GM12878 (cell line): ENCODE measurements around the gene BEST3. TPM values are rescaled to one million over a fixed set of nuclear protein-coding genes. Genes with fewer than 3 reads are reported as not detected.

Experiments used
- ATAC-seq: fragments of 200-7000 bp; cut with Tn5 transposase; 3 replicates; pipeline ENCODE4 v1.9.1; 2020; ENCODE audit warnings: mild to moderate bottlenecking, moderate library complexity
- BruUV-seq: library from RNA; stranded (reverse); fragments of 400-500 nt; replicated peaks from 2 replicates; lab custom pipeline; 2021; lab: Mats Ljungman, UMichigan
- CTCF ChIA-PET: fragments of 300-600 bp; sonication (Branson Sonifier 250); formaldehyde crosslinking; extraction: SDS; loops from one replicate; lab custom pipeline; 2021; ENCODE audit warnings: inconsistent platforms; lab: Yijun Ruan, JAX
- POLR2A ChIA-PET: fragments of 350-600 bp; formaldehyde crosslinking; extraction: SDS; loops from one replicate; lab custom pipeline; 2021; ENCODE audit warnings: inconsistent platforms; lab: Charles Lee
- RAD21 ChIA-PET: fragments of 300-600 bp; sonication (Branson Sonifier 250); formaldehyde crosslinking; loops from one replicate; lab custom pipeline; 2023; ENCODE audit warnings: antibody characterized with exemption; ENCODE audit not compliant: unreplicated experiment; lab: Charles Lee
- SMC1A ChIA-PET: fragments of 300-600 bp; sonication (Branson Sonifier 250); formaldehyde crosslinking; loops from one replicate; lab custom pipeline; 2023; ENCODE audit not compliant: unreplicated experiment, uncharacterized antibody; lab: Charles Lee
- DNase-seq: peaks from one replicate; pipeline ENCODE4 v3.0.0-alpha.2; 2011; ENCODE audit warnings: low read depth, low spot score
- FAIRE-seq: peaks from 3 replicates; lab custom pipeline; 2011; peaks lifted over from hg19 to GRCh38; lab: Jason Lieb, UNC
- H2AFZ ChIP-seq: 2 replicates; pipeline ENCODE4 v1.6.0; 2011; ENCODE audit warnings: low read depth, low read length, control low read depth; ENCODE audit not compliant: control insufficient read depth
- H3K27ac ChIP-seq: 2 replicates; pipeline ENCODE4 v1.5.1; 2011; ENCODE audit warnings: control low read depth; ENCODE audit not compliant: control insufficient read depth, insufficient read depth
- H3K27me3 ChIP-seq, 2 experiments: replicated peaks in 1 of 2; 2 replicates each; pipeline versions ENCODE4 v1.6.0 to v1.6.1; 2011; ENCODE audit warnings: low read length in 1 of 2; ENCODE audit not compliant: control insufficient read depth in 2 of 2, insufficient read depth in 2 of 2
- H3K36me3 ChIP-seq, 2 experiments: 2 replicates each; pipeline ENCODE4 v1.5.1; 2011; ENCODE audit warnings: low read length in 1 of 2; ENCODE audit not compliant: control insufficient read depth in 2 of 2, insufficient read depth in 2 of 2
- H3K4me1 ChIP-seq: 2 replicates; pipeline ENCODE4 v1.6.1; 2011; ENCODE audit warnings: mild to moderate bottlenecking, low read length, moderate library complexity, mixed read lengths; ENCODE audit not compliant: control insufficient read depth, insufficient read depth
- H3K4me2 ChIP-seq: 2 replicates; pipeline ENCODE4 v1.6.0; 2011; ENCODE audit warnings: control low read depth; ENCODE audit not compliant: control insufficient read depth, insufficient read depth
- H3K4me3 ChIP-seq: fragments of 200-600 bp; sonication (generic); 2 replicates; pipeline ENCODE4 v1.5.1; 2016
- H3K79me2 ChIP-seq: 2 replicates; pipeline ENCODE4 v1.6.0; 2011; ENCODE audit warnings: low read length; ENCODE audit not compliant: control insufficient read depth, insufficient read depth
- H3K9ac ChIP-seq: 2 replicates; pipeline ENCODE4 v1.8.0; 2011; ENCODE audit warnings: low read length, control low read depth, mixed read lengths; ENCODE audit not compliant: control insufficient read depth, insufficient read depth
- H3K9me3 ChIP-seq: replicated peaks from 3 replicates; pipeline ENCODE4 v1.5.1; 2011; ENCODE audit warnings: mild to moderate bottlenecking, low read length; ENCODE audit not compliant: control insufficient read depth, insufficient read depth
- H4K20me1 ChIP-seq: 2 replicates; pipeline ENCODE4 v1.6.0; 2011; ENCODE audit not compliant: control insufficient read depth, insufficient read depth
- CHD1 ChIP-seq: IDR thresholded peaks from 2 replicates; pipeline ENCODE4 v1.6.1; 2012; ENCODE audit warnings: low read depth, low read length, improper control_type of control experiment
- CHD2 ChIP-seq: IDR thresholded peaks from 2 replicates; pipeline ENCODE4 v1.6.1; 2011; ENCODE audit warnings: low read depth, low read length, improper control_type of control experiment, borderline replicate concordance
- EED ChIP-seq: sonication (generic); IDR thresholded peaks from 2 replicates; pipeline ENCODE4 v1.6.1; 2016; ENCODE audit warnings: antibody characterized with exemption, low read depth
- EGR1 ChIP-seq, 2 experiments: IDR thresholded peaks; 1 replicate in 1 of 2; 2 replicates in 1 of 2; pipeline ENCODE4 v1.6.1; 2011 to 2012; ENCODE audit warnings: low read depth in 2 of 2, low read length in 2 of 2, borderline replicate concordance in 1 of 2, mild to moderate bottlenecking in 1 of 2, moderate library complexity in 1 of 2
- FOXM1 ChIP-seq: IDR thresholded peaks from 2 replicates; pipeline ENCODE4 v1.6.1; 2012; ENCODE audit warnings: low read depth, mild to moderate bottlenecking, inconsistent platforms, low read length, moderate library complexity
- GATAD2B ChIP-seq: fragments of 450-650 bp; conservative IDR thresholded peaks from 2 replicates; pipeline ENCODE4 v1.6.1; 2017; ENCODE audit warnings: low read depth, mild to moderate bottlenecking, moderate library complexity
- RCOR1 ChIP-seq: conservative IDR thresholded peaks from 2 replicates; pipeline ENCODE4 v1.6.1; 2012; ENCODE audit warnings: low read depth, low read length, improper control_type of control experiment
- REST ChIP-seq: IDR thresholded peaks from 2 replicates; pipeline ENCODE4 v1.6.1; 2012; ENCODE audit warnings: mild to moderate bottlenecking, low read depth, low read length
- RUNX3 ChIP-seq: IDR thresholded peaks from 2 replicates; pipeline ENCODE4 v1.6.1; 2012; ENCODE audit warnings: low read length, inconsistent platforms
- SIX5 ChIP-seq: IDR thresholded peaks from 2 replicates; pipeline ENCODE4 v1.6.1; 2011; ENCODE audit warnings: mild to moderate bottlenecking, low read depth, low read length, moderate library complexity; ENCODE audit not compliant: severe bottlenecking
- TBL1XR1 ChIP-seq: IDR thresholded peaks from 2 replicates; pipeline ENCODE4 v1.6.1; 2012; ENCODE audit warnings: low read depth, low read length, improper control_type of control experiment
- YY1 ChIP-seq: IDR thresholded peaks from 2 replicates; pipeline ENCODE4 v1.6.1; 2011; ENCODE audit warnings: low read depth, mild to moderate bottlenecking, low read length
- ZNF207 ChIP-seq: fragments of 450-650 bp; IDR thresholded peaks from 2 replicates; pipeline ENCODE4 v1.6.1; 2014; ENCODE audit warnings: antibody characterized with exemption, mild to moderate bottlenecking, borderline replicate concordance
- WGBS: methylation state at CpG from one replicate; pipeline ENCODE4 v1.1.6; 2016; ENCODE audit warnings: low lambda C conversion rate; ENCODE audit not compliant: insufficient replicate concordance, insufficient coverage; ENCODE audit errors: missing lambda C conversion rate; 5-methylcytosine and 5-hydroxymethylcytosine counted together
- in situ Hi-C: fragments of 300-500 bp; cut with MboI; formaldehyde crosslinking; loops from 9 replicates; pipeline ENCODE4 v1.14.3; 2018; ENCODE audit warnings: mixed read lengths
- intact Hi-C: fragments of 100-400 bp; cut with micrococcal nuclease; formaldehyde crosslinking; loops from one replicate; pipeline ENCODE4 v1.14.2; 2022; ENCODE audit not compliant: unreplicated experiment
- polyA plus RNA-seq, 11 experiments: library from polyadenylated mRNA; depleted of rRNA in 4 of 11; unstranded in 6 of 11; stranded (reverse) in 5 of 11; fragments of >200 nt; fragmentation: Nextera tagmentation in 4 of 11; fragmentation: Illumina TruSeq in 1 of 11; extraction: Ambion mirVana in 4 of 11; extraction: Trizol in 1 of 11; gene quantifications; 1 replicate in 1 of 11; 2 replicates in 10 of 11; pipeline versions ENCODE4 v1.2.1 to v1.2.3, GENCODE V29; 2011 to 2016; ENCODE audit warnings: inconsistent platforms in 2 of 11, missing spikeins in 2 of 11, low read depth in 1 of 11
- total RNA-seq, 4 experiments: library from RNA; depleted of rRNA in 3 of 4; stranded (reverse); fragments of >200 nt in 3 of 4; fragmentation: Illumina TruSeq in 1 of 4; extraction: Trizol in 1 of 4; gene quantifications; 2 replicates each; pipeline versions ENCODE4 v1.2.1 to v1.2.3, GENCODE V29; 2013 to 2021
- TF ChIP-seq, protein P1 (sequence below): IDR thresholded peaks from 2 replicates; pipeline ENCODE4 v1.6.1; 2012; ENCODE audit warnings: improper control_type of control experiment, low read depth, low read length; ENCODE audit not compliant: insufficient replicate concordance
- TF ChIP-seq, protein P2 (sequence below): IDR thresholded peaks from 2 replicates; pipeline ENCODE4 v1.6.1; 2011; ENCODE audit warnings: low read depth, low read length, improper control_type of control experiment, borderline replicate concordance

BEST3 gene
- total and polyA plus RNA-seq, 10 of the 15 experiments (the other 5 are each of a cell fraction or from before 2014, with no cell fraction given), result not detected

GRCh38 chr12:69672195-69672594, 26.9 kb downstream of the BEST3 start (continued):
- TF ChIP-seq REST (no peak), RUNX3 (no peak), GATAD2B (no peak), EED (no peak), ZNF207 (no peak)

GRCh38 chr12:69671597-69671996, 27.5 kb downstream of the BEST3 start:
- CTCF ChIA-PET, result no interaction called here
- RAD21 ChIA-PET, result no interaction called here
- ATAC-seq, result no peak
- TF ChIP-seq TBL1XR1 (no peak), RCOR1 (no peak), FOXM1 (no peak), CHD2 (no peak), CHD1 (no peak), YY1 (no peak), SIX5 (no peak), EGR1 (IDR thresholded peaks at IDR 0.05; ENCODE audit: borderline replicate concordance in 1 of 2, low read depth in 2 of 2, low read length in 2 of 2) (no peak)
- TF ChIP-seq, protein P1, sequence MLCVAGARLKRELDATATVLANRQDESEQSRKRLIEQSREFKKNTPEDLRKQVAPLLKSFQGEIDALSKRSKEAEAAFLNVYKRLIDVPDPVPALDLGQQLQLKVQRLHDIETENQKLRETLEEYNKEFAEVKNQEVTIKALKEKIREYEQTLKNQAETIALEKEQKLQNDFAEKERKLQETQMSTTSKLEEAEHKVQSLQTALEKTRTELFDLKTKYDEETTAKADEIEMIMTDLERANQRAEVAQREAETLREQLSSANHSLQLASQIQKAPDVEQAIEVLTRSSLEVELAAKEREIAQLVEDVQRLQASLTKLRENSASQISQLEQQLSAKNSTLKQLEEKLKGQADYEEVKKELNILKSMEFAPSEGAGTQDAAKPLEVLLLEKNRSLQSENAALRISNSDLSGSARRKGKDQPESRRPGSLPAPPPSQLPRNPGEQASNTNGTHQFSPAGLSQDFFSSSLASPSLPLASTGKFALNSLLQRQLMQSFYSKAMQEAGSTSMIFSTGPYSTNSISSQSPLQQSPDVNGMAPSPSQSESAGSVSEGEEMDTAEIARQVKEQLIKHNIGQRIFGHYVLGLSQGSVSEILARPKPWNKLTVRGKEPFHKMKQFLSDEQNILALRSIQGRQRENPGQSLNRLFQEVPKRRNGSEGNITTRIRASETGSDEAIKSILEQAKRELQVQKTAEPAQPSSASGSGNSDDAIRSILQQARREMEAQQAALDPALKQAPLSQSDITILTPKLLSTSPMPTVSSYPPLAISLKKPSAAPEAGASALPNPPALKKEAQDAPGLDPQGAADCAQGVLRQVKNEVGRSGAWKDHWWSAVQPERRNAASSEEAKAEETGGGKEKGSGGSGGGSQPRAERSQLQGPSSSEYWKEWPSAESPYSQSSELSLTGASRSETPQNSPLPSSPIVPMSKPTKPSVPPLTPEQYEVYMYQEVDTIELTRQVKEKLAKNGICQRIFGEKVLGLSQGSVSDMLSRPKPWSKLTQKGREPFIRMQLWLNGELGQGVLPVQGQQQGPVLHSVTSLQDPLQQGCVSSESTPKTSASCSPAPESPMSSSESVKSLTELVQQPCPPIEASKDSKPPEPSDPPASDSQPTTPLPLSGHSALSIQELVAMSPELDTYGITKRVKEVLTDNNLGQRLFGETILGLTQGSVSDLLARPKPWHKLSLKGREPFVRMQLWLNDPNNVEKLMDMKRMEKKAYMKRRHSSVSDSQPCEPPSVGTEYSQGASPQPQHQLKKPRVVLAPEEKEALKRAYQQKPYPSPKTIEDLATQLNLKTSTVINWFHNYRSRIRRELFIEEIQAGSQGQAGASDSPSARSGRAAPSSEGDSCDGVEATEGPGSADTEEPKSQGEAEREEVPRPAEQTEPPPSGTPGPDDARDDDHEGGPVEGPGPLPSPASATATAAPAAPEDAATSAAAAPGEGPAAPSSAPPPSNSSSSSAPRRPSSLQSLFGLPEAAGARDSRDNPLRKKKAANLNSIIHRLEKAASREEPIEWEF, result no peak
- TF ChIP-seq, protein P2, sequence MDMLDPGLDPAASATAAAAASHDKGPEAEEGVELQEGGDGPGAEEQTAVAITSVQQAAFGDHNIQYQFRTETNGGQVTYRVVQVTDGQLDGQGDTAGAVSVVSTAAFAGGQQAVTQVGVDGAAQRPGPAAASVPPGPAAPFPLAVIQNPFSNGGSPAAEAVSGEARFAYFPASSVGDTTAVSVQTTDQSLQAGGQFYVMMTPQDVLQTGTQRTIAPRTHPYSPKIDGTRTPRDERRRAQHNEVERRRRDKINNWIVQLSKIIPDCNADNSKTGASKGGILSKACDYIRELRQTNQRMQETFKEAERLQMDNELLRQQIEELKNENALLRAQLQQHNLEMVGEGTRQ, result no peak

More at GRCh38 chr12:69671597-69671996, 27.5 kb downstream of the BEST3 start:
- WGBS, result 74% methylated on average over 4 of the region's 4 CpGs
- no peak overlapping the region for H3K4me3 ChIP-seq
- SMC1A ChIA-PET, result no interaction called here
- no peaks in the 10 kb centered on the region for H3K9me3 ChIP-seq
- in situ Hi-C loops, result no loop called here
- intact Hi-C loops, result no loop called here
- DNase-seq (no peak), FAIRE-seq (no peak)
- H3K27me3 ChIP-seq, result no peaks in the 10 kb centered on the region; a peak in 1 of 4 replicates
- BruUV-seq, result no TSS peak
- H3K27ac ChIP-seq, result no peak overlapping the region
- POLR2A ChIA-PET, result no interaction called here
- H3K9ac ChIP-seq, result no peak overlapping the region
- no peaks in the 10 kb centered on the region for H3K4me1 ChIP-seq
- H4K20me1 ChIP-seq, result no peaks in the 10 kb centered on the region
- no peaks in the 10 kb centered on the region for H3K79me2 ChIP-seq
- H3K4me2 ChIP-seq, result no peak overlapping the region
- no peaks in the 10 kb centered on the region for H3K36me3 ChIP-seq
- H2AFZ ChIP-seq, result no peak overlapping the region
